Left ventricle myocardium inferior (tissue), 1 donor: ENCODE results near the gene CDH4. TPM values are rescaled to one million over a fixed set of nuclear protein-coding genes. Genes with fewer than 3 reads are reported as not detected.

Experiments
- DNase-seq: peaks from one replicate; pipeline ENCODE4 v3.0.0-alpha.2; 2020
- H3K27ac ChIP-seq: fragments of 200-600 bp; replicated peaks from 2 replicates; pipeline ENCODE4 v1.8.0; 2021
- H3K27me3 ChIP-seq: fragments of 200-600 bp; 2 replicates; pipeline ENCODE4 v1.8.0; 2021; ENCODE audit warnings: low read depth
- H3K36me3 ChIP-seq: fragments of 200-600 bp; 2 replicates; pipeline ENCODE4 v1.8.0; 2021
- H3K4me1 ChIP-seq: fragments of 200-600 bp; 2 replicates; pipeline ENCODE4 v1.8.0; 2021
- H3K4me3 ChIP-seq: fragments of 200-600 bp; 2 replicates; pipeline ENCODE4 v1.8.0; 2021; ENCODE audit warnings: mild to moderate bottlenecking, moderate library complexity
- H3K9me3 ChIP-seq: fragments of 200-600 bp; replicated peaks from 2 replicates; pipeline ENCODE4 v1.8.0; 2021
- CTCF ChIP-seq: fragments of 200-600 bp; IDR thresholded peaks from 2 replicates; pipeline ENCODE4 v1.8.0; 2021; ENCODE audit warnings: antibody characterized with exemption, mild to moderate bottlenecking, borderline replicate concordance
- intact Hi-C: fragments of 100-400 bp; cut with micrococcal nuclease; formaldehyde crosslinking; loops from one replicate; pipeline ENCODE4 v1.11.0; 2022
- total RNA-seq: library from RNA; stranded (reverse); fragmentation: NEBNext Ultra II Directional; extraction: Animal tissue kit (Norgen Biotek cat#: 25700); gene quantifications from one replicate; pipeline ENCODE4 v1.2.1, GENCODE V29; 2021
- donor health status: DM: no; HTN: yes; CAD: no; lungs with severe emphysema.

CDH4 gene
- total RNA-seq, 1 donor from 2014 or later = 0.05 TPM

GRCh38 chr20:61223121-61223520, 28.9 kb upstream of the CDH4 start:
- intact Hi-C loops = no loop called here
- H3K27ac ChIP-seq = no peak overlapping the region
- no peak overlapping the region for H3K4me3 ChIP-seq
- H3K36me3 ChIP-seq = no peaks in the 10 kb centered on the region
- no peaks in the 10 kb centered on the region for H3K9me3 ChIP-seq
- TF ChIP-seq CTCF = no peak
- no peaks in the 10 kb centered on the region for H3K4me1 ChIP-seq
- no peak for DNase-seq
- peaks cover 77% of the 10 kb centered on the region for H3K27me3 ChIP-seq

DNA sequence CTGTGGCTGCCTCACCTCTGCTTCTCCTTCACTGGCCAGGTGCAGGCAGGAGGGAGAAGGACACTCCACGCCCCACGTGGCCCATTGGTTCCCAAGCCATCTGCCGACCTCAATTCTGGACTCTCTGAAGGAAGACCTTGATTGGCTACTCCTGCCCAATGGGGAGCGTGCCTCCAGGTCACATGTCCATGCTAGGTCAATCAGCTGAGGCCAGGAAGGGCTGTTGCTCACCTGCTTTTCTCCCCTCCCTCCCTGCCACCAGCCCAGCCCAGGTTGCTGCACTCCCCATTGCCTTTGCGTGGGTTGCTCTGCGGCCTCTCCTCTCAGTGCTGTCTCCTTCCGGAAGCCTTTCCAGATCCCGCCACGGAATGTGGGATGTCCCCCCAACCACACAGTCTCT, 21.9 kb upstream of the CDH4 start:
- intact Hi-C loops = no loop called here
- H3K4me1 ChIP-seq = no peaks in the 10 kb centered on the region
- TF ChIP-seq CTCF = no peak
- DNase-seq = no peak
- H3K4me3 ChIP-seq = no peak overlapping the region
- H3K36me3 ChIP-seq = no peaks in the 10 kb centered on the region
- H3K9me3 ChIP-seq = peaks cover 19% of the 10 kb centered on the region
- no peak overlapping the region for H3K27ac ChIP-seq
- peaks cover 46% of the 10 kb centered on the region for H3K27me3 ChIP-seq

DNA sequence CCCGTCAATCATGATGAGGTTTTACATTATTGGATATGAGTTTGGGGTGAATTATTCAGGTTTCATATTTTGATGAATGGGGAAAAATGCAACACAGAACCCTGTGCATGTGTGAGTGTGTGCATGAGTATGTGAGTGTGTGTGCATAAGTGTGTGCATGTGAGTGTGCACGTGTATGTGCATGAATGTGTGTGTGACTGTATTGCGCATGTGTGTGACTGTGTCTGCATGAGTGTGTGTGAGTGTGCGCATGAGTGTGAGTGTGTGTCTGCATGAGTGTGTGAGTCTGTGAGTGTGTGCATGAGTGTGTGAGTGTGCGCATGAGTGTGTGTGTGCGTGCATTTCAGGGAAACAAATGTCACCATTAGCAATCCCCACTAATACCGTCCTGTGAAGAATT, 18.5 kb upstream of the CDH4 start:
- no peak overlapping the region for H3K27ac ChIP-seq
- peaks cover 34% of the 10 kb centered on the region for H3K27me3 ChIP-seq
- peaks cover 19% of the 10 kb centered on the region for H3K9me3 ChIP-seq
- H3K4me1 ChIP-seq = no peaks in the 10 kb centered on the region
- DNase-seq = no peak
- H3K4me3 ChIP-seq = no peak overlapping the region
- intact Hi-C loops = no loop called here
- TF ChIP-seq CTCF = no peak
- no peaks in the 10 kb centered on the region for H3K36me3 ChIP-seq

DNA sequence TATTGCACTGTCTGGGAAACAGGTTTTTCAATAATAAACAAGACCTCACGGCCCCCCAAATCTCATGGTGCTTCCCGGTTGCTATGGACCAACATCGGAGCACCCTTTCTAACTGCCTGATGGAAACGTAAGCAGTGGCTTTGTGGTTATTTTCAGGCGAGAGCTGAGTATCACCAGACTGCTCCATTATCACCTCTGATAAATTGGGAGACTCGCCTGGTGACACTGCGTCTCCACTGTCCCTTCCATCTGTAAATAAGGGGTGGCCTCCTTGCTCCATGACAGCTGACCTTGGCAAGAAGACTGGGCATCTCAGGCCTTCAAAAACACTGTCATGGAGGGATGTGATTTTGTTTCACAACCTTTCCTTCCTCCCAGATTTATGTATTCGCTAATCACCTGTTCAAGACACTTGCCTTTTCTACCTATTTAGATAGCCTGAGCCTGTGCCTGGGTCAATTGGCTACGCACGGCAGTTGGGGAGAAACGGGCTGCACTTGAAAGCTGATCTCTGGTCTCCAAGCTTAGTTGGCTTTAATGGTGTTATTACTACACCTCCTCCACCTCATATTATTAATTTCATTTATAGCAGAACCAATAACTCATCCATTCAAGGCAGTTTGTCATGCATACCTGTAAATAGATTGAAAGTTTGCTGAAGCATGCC, 17.7 kb upstream of the CDH4 start:
- no peak for DNase-seq
- Histone ChIP-seq H3K4me1 (no peaks in the 10 kb centered on the region), H3K27ac (no peak overlapping the region), H3K4me3 (no peak overlapping the region), H3K36me3 (no peaks in the 10 kb centered on the region), H3K9me3 (peaks cover 19% of the 10 kb centered on the region), H3K27me3 (peaks cover 39% of the 10 kb centered on the region)
- intact Hi-C loops = no loop called here
- no peak for TF ChIP-seq CTCF

DNA sequence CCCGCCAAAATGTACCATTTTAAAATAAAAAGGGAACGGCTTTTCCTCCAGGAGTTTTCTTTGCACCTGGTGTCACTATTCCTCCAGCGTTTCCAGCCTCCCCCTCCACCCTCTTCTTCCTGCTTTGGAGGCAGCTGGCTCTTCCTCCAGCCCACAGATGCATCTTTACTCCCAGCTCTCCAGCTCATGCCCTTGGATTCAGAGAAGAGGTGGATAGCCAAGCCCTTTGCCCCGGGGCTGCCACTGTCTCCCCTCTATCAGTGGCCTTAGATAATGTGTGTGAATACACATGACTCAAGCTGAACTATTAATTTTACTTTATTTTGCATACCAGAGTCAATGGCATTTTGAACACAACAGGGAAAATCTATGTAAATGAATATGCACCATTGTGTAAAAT, 15.3 kb upstream of the CDH4 start:
- H3K9me3 ChIP-seq = peaks cover 17% of the 10 kb centered on the region
- intact Hi-C loops = no loop called here
- no peak overlapping the region for H3K27ac ChIP-seq

More for the DNA sequence above, 15.3 kb upstream of the CDH4 start:
- no peak for TF ChIP-seq CTCF
- Histone ChIP-seq H3K4me1 (no peaks in the 10 kb centered on the region), H3K4me3 (no peak overlapping the region), H3K36me3 (peaks cover 3% of the 10 kb centered on the region), H3K27me3 (peaks cover 42% of the 10 kb centered on the region)
- DNase-seq = no peak
